GM19397 (cell line): ENCODE results near the gene GSPT1.

Experiments
- ATAC-seq: cut with Tn5 transposase; IDR thresholded peaks from one replicate; pipeline ENCODE4 v1.9.1; 2021; ENCODE audit warnings: mild to moderate bottlenecking, moderate library complexity; ENCODE audit not compliant: unreplicated experiment

GSPT1 gene

GRCh38 chr16:11913425-11914079 is 2.2 kb downstream of the GSPT1 start:
- no peak for ATAC-seq

DNA sequence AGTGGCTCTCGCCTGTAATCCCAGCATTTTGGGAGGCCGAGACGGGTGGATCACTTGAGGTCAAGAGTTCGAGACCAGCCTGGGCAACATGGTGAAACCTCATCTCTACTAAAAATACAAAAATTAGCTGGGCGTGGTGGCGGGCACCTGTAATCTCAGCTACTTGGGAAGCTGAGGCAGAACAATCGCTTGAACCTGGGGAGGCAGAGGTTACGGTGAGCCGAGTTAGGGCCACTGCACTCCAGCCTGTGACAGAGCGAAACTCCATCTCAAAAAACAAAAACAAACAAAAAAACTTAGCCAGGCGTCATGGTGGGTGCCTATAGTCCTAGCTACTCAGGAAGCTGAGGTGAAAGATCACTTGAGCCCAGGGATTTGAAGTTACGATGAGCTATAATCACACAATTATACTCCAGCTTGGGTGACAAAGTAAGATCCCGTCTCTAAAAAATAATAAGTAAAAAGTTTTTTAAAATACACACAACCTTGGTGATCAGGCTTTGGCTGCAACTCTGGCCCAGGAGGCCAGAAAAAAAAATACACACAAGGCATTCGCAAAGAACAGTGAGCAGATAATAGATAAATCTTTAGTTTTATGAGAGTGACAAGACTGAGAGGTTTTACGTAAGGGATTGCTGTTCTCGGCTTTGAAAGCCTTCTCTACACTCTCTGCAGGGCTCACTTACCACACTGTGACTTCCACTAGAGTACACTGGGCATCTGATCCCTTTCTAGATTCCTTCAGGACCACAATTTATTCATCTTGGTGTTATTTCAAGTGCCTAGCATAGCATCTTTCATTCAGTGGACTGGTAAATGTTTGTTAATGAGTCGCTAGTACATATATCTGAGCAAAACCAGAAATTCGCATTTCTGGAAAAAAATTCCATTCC is 5.9 kb downstream of the GSPT1 start:
- no peak for ATAC-seq

- no peak for ATAC-seq
Observed at GRCh38 chr16:11907160-11907970, 8.4 kb downstream of the GSPT1 start.

DNA sequence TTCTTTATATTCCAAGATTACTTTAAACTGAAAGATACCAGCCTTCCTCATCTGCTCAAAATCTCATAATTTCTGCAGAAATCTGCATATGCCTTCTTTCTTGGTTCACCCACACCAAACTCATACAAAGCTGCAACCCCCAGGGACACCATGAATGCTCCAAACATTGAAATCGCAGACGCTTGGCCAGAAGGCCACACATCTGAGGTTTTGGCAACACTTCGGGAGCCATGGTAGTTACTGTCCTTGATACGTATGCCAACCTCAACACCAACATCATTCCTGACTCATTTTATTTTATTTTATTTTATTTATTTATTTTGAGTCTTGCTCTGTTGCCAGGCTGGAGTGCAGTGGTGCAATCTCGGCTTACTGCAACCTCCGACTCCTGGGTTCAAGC is 11.8 kb downstream of the GSPT1 start:
- ATAC-seq, result no peak

GRCh38 chr16:11901091-11901490 is 14.7 kb downstream of the GSPT1 start:
- no peak for ATAC-seq

GRCh38 chr16:11896486-11897176 is 19.1 kb downstream of the GSPT1 start:
- ATAC-seq, result no peak

- no peak for ATAC-seq
Observed at GRCh38 chr16:11893571-11893970, 22.2 kb downstream of the GSPT1 start.

DNA sequence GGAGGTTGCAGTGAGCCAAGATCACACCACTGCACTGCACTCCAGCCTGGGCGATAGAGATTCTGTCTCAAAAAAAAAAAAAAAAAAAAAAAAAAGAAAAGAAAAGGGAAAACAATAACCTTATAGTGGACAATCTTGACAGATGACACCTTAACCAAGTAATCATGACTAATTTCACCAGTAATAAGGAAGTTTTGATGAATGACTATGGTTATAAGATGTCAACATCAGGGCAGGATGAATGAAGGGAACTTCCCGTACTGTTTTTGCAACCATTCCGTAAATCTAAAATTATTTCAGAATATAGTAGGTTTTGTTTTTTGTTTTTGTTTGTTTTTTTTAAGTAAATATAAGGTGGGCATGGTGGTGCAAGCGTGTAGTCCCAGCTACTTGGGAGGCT is 23.0 kb downstream of the GSPT1 start:
- no peak for ATAC-seq

DNA sequence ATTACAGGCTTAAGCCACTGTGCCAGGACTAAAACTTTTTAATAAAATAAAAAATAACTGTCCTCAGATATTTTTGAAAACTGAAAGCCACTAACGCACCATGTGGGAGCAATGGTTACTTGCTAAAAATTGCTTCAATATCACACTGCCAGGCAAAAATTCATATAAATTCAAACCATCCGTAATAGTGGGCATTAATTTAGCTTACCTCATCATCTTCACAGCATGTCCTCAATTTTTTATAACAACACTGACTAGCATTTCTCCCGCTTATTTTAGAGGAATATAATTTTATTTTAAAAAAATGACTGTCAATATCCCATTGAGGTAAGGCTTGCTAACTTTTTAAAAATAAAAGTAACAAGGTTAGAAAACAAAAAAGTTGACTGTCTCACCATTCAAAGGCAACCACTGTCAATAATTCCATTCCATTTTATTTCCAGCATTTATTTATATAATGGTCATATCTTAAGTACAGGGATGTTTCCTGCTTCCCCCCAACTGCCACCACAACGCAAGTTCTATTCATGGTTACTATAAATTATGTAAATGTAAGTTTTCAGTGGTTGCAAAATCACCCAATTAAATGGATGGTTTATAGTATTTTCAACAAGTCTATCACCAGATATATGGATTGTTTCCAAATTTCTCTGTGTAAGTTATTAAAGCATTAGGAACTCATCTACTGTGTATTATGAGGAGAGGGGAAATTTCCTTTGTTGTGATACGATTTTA is 25.4 kb downstream of the GSPT1 start:
- no peak for ATAC-seq

GRCh38 chr16:11886881-11887280 is 28.9 kb downstream of the GSPT1 start:
- no peak for ATAC-seq

DNA sequence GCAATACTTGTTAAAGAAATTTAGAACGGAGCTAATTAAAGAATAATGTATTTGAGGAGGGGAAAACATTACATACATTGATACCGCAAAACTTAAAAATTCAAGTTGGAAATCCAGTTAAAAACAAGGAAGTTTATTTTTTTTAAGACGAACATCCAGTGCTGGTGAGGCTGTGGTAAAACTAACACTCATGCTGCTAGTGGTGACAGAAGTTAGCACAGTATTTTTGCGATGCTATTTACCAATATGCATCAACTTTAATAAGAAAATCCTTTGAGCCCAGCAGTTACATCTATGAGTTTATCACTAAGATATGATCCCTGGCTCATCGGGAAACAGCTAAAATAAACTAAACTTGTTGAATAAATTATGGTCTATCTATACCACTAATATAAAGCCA is 31.7 kb downstream of the GSPT1 start:
- ATAC-seq, result no peak

DNA sequence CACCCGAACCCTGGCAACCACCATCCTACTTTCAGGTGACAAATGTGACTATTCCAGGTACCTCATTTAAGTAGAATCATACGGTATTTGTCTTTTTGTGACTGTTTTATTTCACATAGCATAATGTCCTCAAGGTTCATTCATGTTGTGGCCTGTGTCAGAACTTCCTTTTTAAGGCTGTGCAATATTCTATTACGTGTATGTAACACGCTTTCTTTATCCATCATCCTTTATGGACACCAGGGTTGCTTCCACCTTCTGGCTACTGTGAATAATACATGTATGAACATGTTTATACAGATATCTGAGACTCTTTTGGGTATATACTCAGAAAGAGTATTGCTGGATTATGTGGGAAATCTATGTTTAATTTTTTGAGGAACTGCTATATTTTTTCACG is 35.7 kb downstream of the GSPT1 start:
- no peak for ATAC-seq

- no peak for ATAC-seq
Observed at GRCh38 chr16:11877374-11877773, 38.4 kb downstream of the GSPT1 start.

- no peak for ATAC-seq
Observed at GRCh38 chr16:11876306-11876705, 39.5 kb downstream of the GSPT1 start.

DNA sequence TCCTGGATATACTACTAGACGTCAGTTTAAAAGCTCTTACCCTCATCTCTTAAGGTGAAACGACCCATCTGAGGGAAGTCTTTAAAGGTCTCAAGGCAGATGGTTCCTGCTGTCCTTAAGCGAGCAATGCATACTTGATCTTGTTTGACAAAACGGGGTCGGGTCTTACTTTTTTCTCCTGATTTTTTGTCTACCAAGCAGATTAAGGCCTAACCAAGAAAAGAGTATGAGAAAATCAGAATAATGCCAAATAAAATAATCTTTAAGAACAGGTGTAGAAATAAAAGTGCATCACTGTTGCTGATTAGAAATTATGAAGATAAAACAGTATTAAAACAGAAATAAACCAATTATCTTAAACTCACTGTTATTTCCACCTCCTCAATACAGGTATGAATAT is 40.0 kb downstream of the GSPT1 start:
- ATAC-seq, result no peak

- no peak for ATAC-seq
Observed at GRCh38 chr16:11871193-11871592, 44.6 kb downstream of the GSPT1 start.

DNA sequence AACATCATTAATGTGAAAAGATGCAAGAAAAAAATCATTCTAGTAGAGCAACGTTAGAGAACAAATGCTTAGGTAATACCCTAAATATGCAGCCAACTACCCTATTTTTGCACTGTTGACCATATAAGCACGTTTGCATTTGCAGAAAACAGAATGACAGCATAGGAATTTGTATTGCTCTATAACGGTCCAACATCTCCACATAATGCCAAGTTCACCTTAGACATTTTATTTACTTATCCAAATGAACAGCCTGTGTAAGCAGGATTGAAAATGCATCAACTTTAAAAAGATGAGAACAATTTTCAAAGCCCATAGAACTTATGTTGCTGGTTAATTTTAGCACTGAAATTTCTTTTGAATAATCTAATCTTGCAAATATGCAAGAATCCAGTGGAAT is 45.4 kb downstream of the GSPT1 start:
- no peak for ATAC-seq

- no peak for ATAC-seq
Observed at GRCh38 chr16:11869353-11870228, 46.2 kb downstream of the GSPT1 start.

DNA sequence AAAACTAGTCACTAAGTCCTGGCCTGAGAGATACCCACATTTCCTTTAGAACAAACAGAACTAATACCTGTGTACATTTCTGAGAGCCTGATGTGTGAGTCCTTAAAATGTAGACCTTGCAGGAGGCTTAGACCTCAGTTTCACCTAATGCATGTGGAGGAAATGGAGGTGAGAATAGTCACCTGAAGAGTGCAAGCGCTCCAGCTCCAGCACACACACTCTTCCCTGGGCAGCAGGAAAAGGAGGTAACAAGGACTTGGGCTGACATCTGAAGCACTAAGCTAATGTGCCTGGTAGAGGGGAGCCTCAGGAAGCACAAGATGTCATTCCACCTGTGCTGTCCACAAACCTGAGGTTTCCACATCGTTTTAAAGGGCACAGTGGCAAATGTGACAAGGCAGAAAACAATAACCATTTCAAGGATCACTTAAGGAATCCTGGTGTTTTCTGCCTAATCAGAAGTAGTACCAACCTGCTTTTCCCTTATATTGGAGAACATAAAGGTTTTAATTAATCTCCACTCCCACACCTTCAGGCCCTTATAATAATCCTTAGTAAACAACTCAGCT is 47.3 kb downstream of the GSPT1 start:
- ATAC-seq, result no peak
